Measurements from ENCODE around the gene RCOR1.

Gene RCOR1

DNA sequence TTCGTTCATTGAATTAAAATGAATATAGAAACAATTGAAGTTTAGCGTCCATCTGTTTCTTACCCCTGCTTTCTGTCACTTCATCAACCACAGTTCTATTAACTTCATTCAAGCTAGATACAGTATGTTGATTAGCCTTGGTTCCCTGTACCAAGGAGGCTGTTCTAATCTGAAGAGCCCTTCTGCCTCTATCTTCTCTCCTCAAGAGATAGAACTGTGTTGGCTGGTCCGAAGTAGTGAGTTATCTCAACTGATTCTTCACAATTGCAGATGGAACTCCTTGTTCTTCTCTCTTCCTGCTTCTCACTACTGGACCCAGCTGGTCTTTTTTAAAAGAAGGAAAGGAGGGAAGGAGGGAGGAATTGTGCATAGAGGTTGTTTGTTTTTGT is 102.7 kb downstream of the RCOR1 start:
- no peaks in the 10 kb centered on the region for H3K36me3 ChIP-seq (ENCODE audit: insufficient read depth)
- H3K4me1 ChIP-seq (ENCODE audit: low read depth, poor library complexity, severe bottlenecking): no peaks in the 10 kb centered on the region
- H3K79me2 ChIP-seq (ENCODE audit: insufficient read depth, low read depth): 0 out of 2 replicates have a peak, but pooled peaks cover 6% of the 10 kb centered on the region
- H4K20me1 ChIP-seq (ENCODE audit: insufficient read depth): no peaks in the 10 kb centered on the region
- TF ChIP-seq, protein P1, sequence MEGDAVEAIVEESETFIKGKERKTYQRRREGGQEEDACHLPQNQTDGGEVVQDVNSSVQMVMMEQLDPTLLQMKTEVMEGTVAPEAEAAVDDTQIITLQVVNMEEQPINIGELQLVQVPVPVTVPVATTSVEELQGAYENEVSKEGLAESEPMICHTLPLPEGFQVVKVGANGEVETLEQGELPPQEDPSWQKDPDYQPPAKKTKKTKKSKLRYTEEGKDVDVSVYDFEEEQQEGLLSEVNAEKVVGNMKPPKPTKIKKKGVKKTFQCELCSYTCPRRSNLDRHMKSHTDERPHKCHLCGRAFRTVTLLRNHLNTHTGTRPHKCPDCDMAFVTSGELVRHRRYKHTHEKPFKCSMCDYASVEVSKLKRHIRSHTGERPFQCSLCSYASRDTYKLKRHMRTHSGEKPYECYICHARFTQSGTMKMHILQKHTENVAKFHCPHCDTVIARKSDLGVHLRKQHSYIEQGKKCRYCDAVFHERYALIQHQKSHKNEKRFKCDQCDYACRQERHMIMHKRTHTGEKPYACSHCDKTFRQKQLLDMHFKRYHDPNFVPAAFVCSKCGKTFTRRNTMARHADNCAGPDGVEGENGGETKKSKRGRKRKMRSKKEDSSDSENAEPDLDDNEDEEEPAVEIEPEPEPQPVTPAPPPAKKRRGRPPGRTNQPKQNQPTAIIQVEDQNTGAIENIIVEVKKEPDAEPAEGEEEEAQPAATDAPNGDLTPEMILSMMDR (conservative IDR thresholded peaks at IDR 0.05; ENCODE audit: low read depth, low read length): no peak
- H3K4me3 ChIP-seq (IDR thresholded peaks at IDR 0.05; ENCODE audit: insufficient read depth, low read depth, low read length): no peak overlapping the region
- H3K27ac ChIP-seq: no peak overlapping the region
- H3K9ac ChIP-seq: no peak overlapping the region
- no peaks in the 10 kb centered on the region for H3K27me3 ChIP-seq (ENCODE audit: insufficient read depth, low read depth)
- no peak overlapping the region for H2AFZ ChIP-seq (ENCODE audit: low read depth)
- no peak overlapping the region for H3K4me2 ChIP-seq

DNA sequence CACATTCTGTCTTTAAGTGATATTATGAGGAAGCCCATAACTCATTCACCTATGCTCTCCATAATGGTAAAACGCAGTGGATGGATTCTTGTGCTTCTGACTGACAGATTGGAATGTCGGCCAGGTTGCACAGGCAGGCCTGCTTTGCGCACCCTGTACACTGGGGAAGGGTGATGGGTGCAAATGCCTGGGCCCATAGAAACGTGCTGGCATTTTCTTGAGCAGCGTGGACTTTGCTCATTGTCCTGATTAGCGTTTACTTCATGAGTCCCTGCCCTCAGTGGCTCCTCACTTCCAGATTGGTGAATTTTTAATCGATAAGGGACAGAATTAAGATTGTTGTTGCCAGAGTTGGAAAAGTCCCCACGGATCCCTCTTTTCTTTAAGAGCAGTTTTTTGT is 103.9 kb downstream of the RCOR1 start:
- TF ChIP-seq, protein P1 (conservative IDR thresholded peaks at IDR 0.05; ENCODE audit: low read depth, low read length): no peak
- H3K79me2 ChIP-seq (ENCODE audit: insufficient read depth, low read depth): 0 out of 2 replicates have a peak, but pooled peaks cover 6% of the 10 kb centered on the region
- no peak overlapping the region for H3K9ac ChIP-seq
- H2AFZ ChIP-seq (ENCODE audit: low read depth): no peak overlapping the region
- no peak overlapping the region for H3K4me3 ChIP-seq (IDR thresholded peaks at IDR 0.05; ENCODE audit: insufficient read depth, low read depth, low read length)
- H4K20me1 ChIP-seq (ENCODE audit: insufficient read depth): no peaks in the 10 kb centered on the region
- H3K27ac ChIP-seq: no peak overlapping the region
- H3K4me2 ChIP-seq: no peak overlapping the region
- H3K36me3 ChIP-seq (ENCODE audit: insufficient read depth): no peaks in the 10 kb centered on the region
- no peaks in the 10 kb centered on the region for H3K4me1 ChIP-seq (ENCODE audit: low read depth, poor library complexity, severe bottlenecking)
- no peaks in the 10 kb centered on the region for H3K27me3 ChIP-seq (ENCODE audit: insufficient read depth, low read depth)

DNA sequence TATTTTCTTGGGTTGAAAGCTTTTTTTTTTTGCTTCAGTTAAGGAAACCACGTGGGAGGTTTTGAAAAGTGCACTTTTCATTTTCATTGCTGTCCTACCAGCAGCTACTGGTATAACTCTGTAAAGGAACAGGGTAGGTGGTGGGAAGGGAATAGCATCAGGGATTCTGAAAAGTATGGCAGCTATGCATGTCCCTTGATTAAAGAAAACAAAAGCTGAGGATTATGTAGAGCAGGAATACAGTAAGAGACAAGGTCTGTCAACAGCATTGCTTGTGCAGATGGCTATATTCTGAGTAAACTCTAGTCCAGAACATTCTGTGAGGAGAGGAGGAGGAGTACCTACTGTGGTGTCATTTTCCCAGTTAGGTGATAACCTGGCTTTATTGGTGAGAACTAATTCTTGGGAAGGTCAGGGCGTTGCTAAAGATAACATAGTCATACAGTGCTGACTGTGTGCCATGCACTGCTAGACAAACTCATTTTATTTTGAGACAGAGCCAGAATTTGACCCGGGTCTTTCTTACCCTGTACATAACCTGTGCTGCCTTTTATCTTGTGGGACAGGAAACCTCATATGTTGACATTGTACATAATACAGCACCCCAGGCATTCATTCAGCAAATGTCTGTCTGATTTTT is 104.5 kb downstream of the RCOR1 start:
- TF ChIP-seq, protein P1 (conservative IDR thresholded peaks at IDR 0.05; ENCODE audit: low read depth, low read length): no peak
- no peak overlapping the region for H3K9ac ChIP-seq
- H2AFZ ChIP-seq (ENCODE audit: low read depth): no peak overlapping the region
- no peak overlapping the region for H3K27ac ChIP-seq
- H3K4me1 ChIP-seq (ENCODE audit: low read depth, poor library complexity, severe bottlenecking): no peaks in the 10 kb centered on the region
- no peaks in the 10 kb centered on the region for H3K27me3 ChIP-seq (ENCODE audit: insufficient read depth, low read depth)
- no peaks in the 10 kb centered on the region for H4K20me1 ChIP-seq (ENCODE audit: insufficient read depth)
- no peak overlapping the region for H3K4me2 ChIP-seq
- H3K79me2 ChIP-seq (ENCODE audit: insufficient read depth, low read depth): 0 out of 2 replicates have a peak, but pooled peaks cover 6% of the 10 kb centered on the region
- no peaks in the 10 kb centered on the region for H3K36me3 ChIP-seq (ENCODE audit: insufficient read depth)
- H3K4me3 ChIP-seq (IDR thresholded peaks at IDR 0.05; ENCODE audit: insufficient read depth, low read depth, low read length): no peak overlapping the region

DNA sequence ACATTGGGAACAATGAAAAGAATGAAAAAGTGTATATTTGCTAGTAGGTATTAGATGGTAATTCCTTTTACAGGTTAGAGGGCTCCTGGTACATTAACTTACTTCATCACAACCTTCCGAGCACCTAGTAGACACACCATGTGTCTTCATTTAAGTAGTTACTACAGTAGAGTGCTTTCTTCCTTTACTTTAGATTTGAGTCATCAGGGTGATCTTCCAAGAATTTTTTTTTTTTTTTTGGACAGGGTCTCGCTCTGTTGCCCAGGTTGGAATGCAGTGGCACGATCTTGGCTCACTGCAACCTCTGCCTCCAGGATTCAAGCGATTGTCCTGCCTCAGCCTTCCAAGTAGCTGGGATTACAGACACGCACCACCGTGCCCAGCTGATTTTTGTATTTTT is 105.1 kb downstream of the RCOR1 start:
- no peak overlapping the region for H3K4me2 ChIP-seq
- no peaks in the 10 kb centered on the region for H3K36me3 ChIP-seq (ENCODE audit: insufficient read depth)
- H2AFZ ChIP-seq (ENCODE audit: low read depth): no peak overlapping the region
- no peak overlapping the region for H3K27ac ChIP-seq
- H3K4me1 ChIP-seq (ENCODE audit: low read depth, poor library complexity, severe bottlenecking): no peaks in the 10 kb centered on the region
- no peak overlapping the region for H3K9ac ChIP-seq
- no peaks in the 10 kb centered on the region for H4K20me1 ChIP-seq (ENCODE audit: insufficient read depth)
- no peaks in the 10 kb centered on the region for H3K27me3 ChIP-seq (ENCODE audit: insufficient read depth, low read depth)
- H3K79me2 ChIP-seq (ENCODE audit: insufficient read depth, low read depth): 0 out of 2 replicates have a peak, but pooled peaks cover 6% of the 10 kb centered on the region
- H3K4me3 ChIP-seq (IDR thresholded peaks at IDR 0.05; ENCODE audit: insufficient read depth, low read depth, low read length): no peak overlapping the region
- TF ChIP-seq, protein P1 (conservative IDR thresholded peaks at IDR 0.05; ENCODE audit: low read depth, low read length): no peak

Measured in KMS-11 (cell line).